Right cardiac atrium (tissue), 5 donors: ENCODE measurements around the gene CGNL1. TPM values are rescaled to one million over a fixed set of nuclear protein-coding genes. Genes with fewer than 3 reads are reported as not detected.

Experiments used
- ATAC-seq, 2 donors: fragments of 200-7000 bp; cut with Tn5 transposase; one replicate each; pipeline versions ENCODE4 v1.8.0 to v1.9.1; 2020; ENCODE audit warnings: moderate library complexity in 2 of 2, mild to moderate bottlenecking in 1 of 2
- DNase-seq, 3 donors: peaks; one replicate each; pipeline ENCODE4 v3.0.0-alpha.2; 2020
- H3K27ac ChIP-seq: one replicate; pipeline ENCODE4 v1.5.1; 2013; ENCODE audit warnings: mild to moderate bottlenecking, low read length, control low read depth, moderate library complexity
- H3K27me3 ChIP-seq: one replicate; pipeline ENCODE4 v1.6.1; 2013; ENCODE audit not compliant: control insufficient read depth, insufficient read depth
- H3K4me1 ChIP-seq: one replicate; pipeline ENCODE4 v1.6.1; 2013; ENCODE audit warnings: low read length; ENCODE audit not compliant: control insufficient read depth, insufficient read depth
- H3K4me3 ChIP-seq: one replicate; pipeline ENCODE4 v1.5.1; 2013; ENCODE audit warnings: low read length, control low read depth
- H3K9me3 ChIP-seq: one replicate; pipeline ENCODE4 v1.6.1; 2013; ENCODE audit warnings: low read length; ENCODE audit not compliant: control insufficient read depth
- WGBS: extraction: QIAGEN DNeasy Blood & Tissue Kit; methylation state at CpG from one replicate; pipeline ENCODE4 v1.1.7; 2013; 5-methylcytosine and 5-hydroxymethylcytosine counted together
- intact Hi-C, 4 donors: fragments of 100-400 bp; cut with DNase I; formaldehyde crosslinking; loops; one replicate each; pipeline versions ENCODE4 v1.11.0 to v1.14.0; 2022 to 2023
- polyA plus RNA-seq: library from polyadenylated mRNA; stranded (reverse); fragments of 200-250 nt; gene quantifications from one replicate; pipeline ENCODE4 v1.2.3, GENCODE V29; 2013
- total RNA-seq, 4 donors: library from RNA; stranded (reverse); fragmentation: NEBNext Ultra II Directional; extraction: Animal tissue kit (Norgen Biotek cat#: 25700); gene quantifications; one replicate each; pipeline ENCODE4 v1.2.1, GENCODE V29; 2021
- donor health status: healthy with polysubstance abuse.
- donor health status: DM: no; HTN: yes; CAD: no.
- donor health status: DM: no; HTN: no; CAD: no.
- donor health status: DM: no; HTN: yes; CAD: no; lungs with severe emphysema.
- donor health status: DM: yes; HTN: yes; CAD: no.

The CGNL1 gene
- total and polyA plus RNA-seq, 5 donors = 12.7 to 59.9 (median 49.3) TPM

GRCh38 chr15:57548351-57548750 lies 172.0 kb downstream of the CGNL1 start:
- ATAC-seq = no peak
- Histone ChIP-seq H3K4me1 (peaks cover 26% of the 10 kb centered on the region), H3K4me3 (no peak overlapping the region), H3K9me3 (no peaks in the 10 kb centered on the region), H3K27me3 (no peaks in the 10 kb centered on the region), H3K27ac (no peak overlapping the region)
- no peak for DNase-seq
- intact Hi-C loops = no loop called here
- 80% methylated on average over 2 of the region's 2 CpGs for WGBS

GRCh38 chr15:57548835-57549234 lies 172.5 kb downstream of the CGNL1 start:
- DNase-seq (no peak), ATAC-seq (no peak)
- Histone ChIP-seq H3K9me3 (no peaks in the 10 kb centered on the region), H3K27ac (peak overlapping the region; percentile 9), H3K27me3 (no peaks in the 10 kb centered on the region), H3K4me3 (no peak overlapping the region), H3K4me1 (peaks cover 28% of the 10 kb centered on the region)
- WGBS = 69% methylated on average over 5 of the region's 5 CpGs
- intact Hi-C loops = no loop called here

- H3K4me3 ChIP-seq = no peak overlapping the region
- H3K27ac ChIP-seq = peak overlapping the region; percentile 73
- H3K9me3 ChIP-seq = no peaks in the 10 kb centered on the region
- ATAC-seq (peak in 1 of 2 donors; percentile 17), DNase-seq (no peak)
- 46% methylated on average over 6 of the region's 6 CpGs for WGBS
- H3K27me3 ChIP-seq = no peaks in the 10 kb centered on the region
- intact Hi-C loops = loop anchor here in 1 of 4 donors (10.0 kb wide), 1 partner anchor 155 kb away; the partner anchor contains the start of gene POLR2M
- H3K4me1 ChIP-seq = peaks cover 34% of the 10 kb centered on the region
These were observed 173.6 kb downstream of the CGNL1 start for GRCh38 chr15:57549935-57550334.

GRCh38 chr15:57550640-57551039 lies 174.3 kb downstream of the CGNL1 start:
- WGBS = 33% methylated on average over 4 of the region's 4 CpGs
- Histone ChIP-seq H3K4me1 (peaks cover 34% of the 10 kb centered on the region), H3K27me3 (no peaks in the 10 kb centered on the region), H3K9me3 (no peaks in the 10 kb centered on the region), H3K4me3 (no peak overlapping the region), H3K27ac (peak overlapping the region; percentile 91)
- ATAC-seq (peak; percentile 41 to 61), DNase-seq (peak; percentile 75 to 91 (median 85))
- intact Hi-C loops = loop anchor here in 1 of 4 donors (10.0 kb wide), 1 partner anchor 154 kb away; the partner anchor contains the start of gene POLR2M

GRCh38 chr15:57551715-57552677 lies 175.7 kb downstream of the CGNL1 start:
- H3K9me3 ChIP-seq = no peaks in the 10 kb centered on the region
- no peaks in the 10 kb centered on the region for H3K27me3 ChIP-seq
- peak overlapping the region; percentile 97 for H3K27ac ChIP-seq
- ATAC-seq = peak; percentile 22 to 53
- intact Hi-C loops = loop anchor here in 1 of 4 donors (10.0 kb wide), 1 partner anchor 153 kb away; the partner anchor contains the start of gene POLR2M
- peak in 1 of 3 donors; percentile 75 for DNase-seq
- peaks cover 34% of the 10 kb centered on the region for H3K4me1 ChIP-seq
- WGBS = 44% methylated on average over 16 of the region's 16 CpGs
- no peak overlapping the region for H3K4me3 ChIP-seq

- Histone ChIP-seq H3K27me3 (no peaks in the 10 kb centered on the region), H3K4me3 (no peak overlapping the region), H3K27ac (peak overlapping the region; percentile 62), H3K9me3 (no peaks in the 10 kb centered on the region), H3K4me1 (peaks cover 34% of the 10 kb centered on the region)
- no peak for DNase-seq
- intact Hi-C loops = loop anchor here in 1 of 4 donors (10.0 kb wide), 1 partner anchor 152 kb away; the partner anchor contains the start of gene POLR2M
- 83% methylated on average over 8 of the region's 8 CpGs for WGBS
- ATAC-seq = no peak
These were observed 176.5 kb downstream of the CGNL1 start for GRCh38 chr15:57552678-57553334.

GRCh38 chr15:57553526-57553925 lies 177.2 kb downstream of the CGNL1 start:
- H3K27me3 ChIP-seq = no peaks in the 10 kb centered on the region
- H3K27ac ChIP-seq = peak overlapping the region; percentile 62
- DNase-seq (peak in 1 of 3 donors; percentile 42), ATAC-seq (no peak)
- H3K4me1 ChIP-seq = peaks cover 34% of the 10 kb centered on the region
- H3K9me3 ChIP-seq = no peaks in the 10 kb centered on the region
- 82% methylated on average over 5 of the region's 5 CpGs for WGBS
- H3K4me3 ChIP-seq = no peak overlapping the region
- intact Hi-C loops = loop anchor here in 1 of 4 donors (10.0 kb wide), 1 partner anchor 151 kb away; the partner anchor contains the start of gene POLR2M

GRCh38 chr15:57554063-57554811 lies 177.9 kb downstream of the CGNL1 start:
- intact Hi-C loops = loop anchor here in 1 of 4 donors (10.0 kb wide), 1 partner anchor 151 kb away; the partner anchor contains the start of gene POLR2M
- WGBS = 43% methylated on average over 10 of the region's 10 CpGs
- Histone ChIP-seq H3K4me3 (no peak overlapping the region), H3K27ac (peak overlapping the region; percentile 60), H3K9me3 (no peaks in the 10 kb centered on the region), H3K27me3 (no peaks in the 10 kb centered on the region), H3K4me1 (peaks cover 32% of the 10 kb centered on the region)
- ATAC-seq (peak; percentile 5 to 13), DNase-seq (peak in 2 of 3 donors; percentile 72 to 74)

GRCh38 chr15:57554812-57555179 lies 178.5 kb downstream of the CGNL1 start:
- Histone ChIP-seq H3K4me3 (no peak overlapping the region), H3K27ac (peak overlapping the region; percentile 71), H3K27me3 (no peaks in the 10 kb centered on the region), H3K4me1 (peaks cover 29% of the 10 kb centered on the region), H3K9me3 (no peaks in the 10 kb centered on the region)
- no peak for ATAC-seq
- WGBS = 55% methylated on average over 4 of the region's 4 CpGs
- intact Hi-C loops = loop anchor here in 1 of 4 donors (10.0 kb wide), 1 partner anchor 150 kb away; the partner anchor contains the start of gene POLR2M
- DNase-seq = no peak

- intact Hi-C loops = loop anchor here in 1 of 4 donors (10.0 kb wide), 1 partner anchor 150 kb away; the partner anchor contains the start of gene POLR2M
- peak overlapping the region; percentile 71 for H3K27ac ChIP-seq
- no peak for ATAC-seq
- H3K27me3 ChIP-seq = no peaks in the 10 kb centered on the region
- no peak for DNase-seq
- H3K4me3 ChIP-seq = no peak overlapping the region
- H3K9me3 ChIP-seq = no peaks in the 10 kb centered on the region
- H3K4me1 ChIP-seq = peaks cover 29% of the 10 kb centered on the region
- WGBS = 85% methylated on average over 3 of the region's 3 CpGs
These were observed 179.0 kb downstream of the CGNL1 start for GRCh38 chr15:57555270-57555669.
